K562 (cell line): Measurements from ENCODE around the gene ATMIN. TPM values are rescaled to one million over a fixed set of nuclear protein-coding genes. Genes with fewer than 3 reads are reported as not detected.
A peak's percentile ranks its signal among the peaks of the same experiment; 100 is the strongest.

Experiments
- CBX3 ChIP-seq, 2 experiments: IDR thresholded peaks; 1 replicate in 1 of 2; 2 replicates in 1 of 2; pipeline ENCODE4 v1.6.1; 2012; ENCODE audit warnings: inconsistent platforms in 2 of 2, low read length in 2 of 2, borderline replicate concordance in 1 of 2, control low read depth in 1 of 2
- CEBPG ChIP-seq, 3 experiments: fragments of 200-800 bp in 1 of 3; sonication (Bioruptor generic) in 1 of 3; sonication (generic) in 1 of 3; formaldehyde crosslinking in 1 of 3; IDR thresholded peaks in 2 of 3; conservative IDR thresholded peaks in 1 of 3; 2 replicates each; pipeline versions ENCODE4 v1.6.1 to v1.8.0; 2016 to 2022; ENCODE audit warnings: missing compliant biosample characterization in 2 of 3, missing genetic modification characterization in 2 of 3, mild to moderate bottlenecking in 1 of 3, missing genetic modification reagents in 1 of 3
- CREBBP ChIP-seq: IDR thresholded peaks from one replicate; pipeline ENCODE4 v1.6.1; 2012; ENCODE audit warnings: low read depth, mild to moderate bottlenecking, control low read depth, inconsistent platforms, low read length
- CTBP1 ChIP-seq: fragments of 450-650 bp; IDR thresholded peaks from 2 replicates; pipeline ENCODE4 v1.6.1; 2016; ENCODE audit warnings: borderline replicate concordance
- E2F6 ChIP-seq, 2 experiments: IDR thresholded peaks; 2 replicates each; pipeline ENCODE4 v1.6.1; 2011; ENCODE audit warnings: borderline replicate concordance in 1 of 2, control low read depth in 1 of 2, low read depth in 1 of 2, low read length in 1 of 2, mild to moderate bottlenecking in 1 of 2, mixed read lengths in 1 of 2, moderate library complexity in 1 of 2; ENCODE audit not compliant: insufficient read depth in 1 of 2, insufficient read length in 1 of 2, poor library complexity in 1 of 2, severe bottlenecking in 1 of 2; ENCODE audit errors: extremely low read depth in 1 of 2
- FOSL1 ChIP-seq: fragments of 200-800 bp; sonication (Bioruptor generic); conservative IDR thresholded peaks from 2 replicates; pipeline ENCODE4 v1.6.1; 2016; ENCODE audit warnings: missing genetic modification characterization, missing compliant biosample characterization
- FOXK2 ChIP-seq, 2 experiments: fragments of 450-650 bp; IDR thresholded peaks in 1 of 2; conservative IDR thresholded peaks in 1 of 2; 2 replicates each; pipeline ENCODE4 v1.6.1; 2016; ENCODE audit warnings: low read depth in 2 of 2, mild to moderate bottlenecking in 1 of 2
- HSF4 ChIP-seq: fragments of 250-450 bp; sonication (Bioruptor Pico); IDR thresholded peaks from 2 replicates; pipeline ENCODE4 v2.1.2; 2022; ENCODE audit warnings: mild to moderate bottlenecking, moderate library complexity, borderline replicate concordance
- KAT8 ChIP-seq: fragments of 450-650 bp; IDR thresholded peaks from 2 replicates; pipeline ENCODE4 v1.6.1; 2016; ENCODE audit warnings: low read depth, mild to moderate bottlenecking
- NCOA1 ChIP-seq: fragments of 450-650 bp; IDR thresholded peaks from 2 replicates; pipeline ENCODE4 v1.6.1; 2016; ENCODE audit warnings: low read depth
- PML ChIP-seq: IDR thresholded peaks from 2 replicates; pipeline ENCODE4 v1.6.1; 2012; ENCODE audit warnings: low read length, inconsistent platforms
- POLR2A ChIP-seq: fragments of 450-650 bp; conservative IDR thresholded peaks from 2 replicates; pipeline ENCODE4 v1.6.1; 2016
- ZBTB33 ChIP-seq: sonication (generic); formaldehyde crosslinking; IDR thresholded peaks from 2 replicates; pipeline ENCODE4 v1.8.1; 2023; ENCODE audit warnings: mild to moderate bottlenecking, missing genetic modification reagents
- ZNF644 ChIP-seq: fragments of 200-800 bp; sonication (Bioruptor generic); IDR thresholded peaks from 2 replicates; pipeline ENCODE4 v1.6.1; 2016; ENCODE audit warnings: low read depth, missing genetic modification characterization, missing compliant biosample characterization
- ZNF699 ChIP-seq: fragments of 250-450 bp; sonication (Bioruptor Pico); IDR thresholded peaks from 2 replicates; pipeline ENCODE4 v1.8.0; 2021; ENCODE audit warnings: mild to moderate bottlenecking, moderate library complexity; ENCODE audit not compliant: insufficient replicate concordance
- polyA plus RNA-seq, 8 experiments: library from polyadenylated mRNA; depleted of rRNA in 4 of 8; stranded (reverse) in 5 of 8; unstranded in 3 of 8; fragments of >200 nt; fragmentation: Nextera tagmentation in 2 of 8; fragmentation: Illumina TruSeq in 1 of 8; extraction: Ambion mirVana in 2 of 8; extraction: Trizol in 1 of 8; gene quantifications; 2 replicates each; pipeline versions ENCODE4 v1.2.1 to v1.2.3, GENCODE V29; 2011 to 2014; ENCODE audit warnings: inconsistent platforms in 1 of 8, missing spikeins in 1 of 8
- total RNA-seq, 7 experiments: library from RNA; depleted of rRNA in 6 of 7; stranded (reverse); fragments of >200 nt in 6 of 7; fragmentation: Illumina TruSeq in 2 of 7; extraction: Trizol in 2 of 7; gene quantifications; 2 replicates each; pipeline versions ENCODE4 v1.2.1 to v1.2.3, GENCODE V29; 2011 to 2021; ENCODE audit warnings: low replicate concordance in 1 of 7
- TF ChIP-seq, protein P1 (sequence below): fragments of 450-650 bp; IDR thresholded peaks from 2 replicates; pipeline ENCODE4 v1.6.1; 2016; ENCODE audit warnings: mild to moderate bottlenecking
- TF ChIP-seq, protein P2 (sequence below): fragments of 450-650 bp; IDR thresholded peaks from 2 replicates; pipeline ENCODE4 v1.7.1; 2018; ENCODE audit warnings: mild to moderate bottlenecking, low read depth; ENCODE audit not compliant: partially characterized antibody

Gene ATMIN
- total and polyA plus RNA-seq, 9 of the 15 experiments (the other 6 are each of a cell fraction or from before 2014, with no cell fraction given): 6.7 to 40.9 (median 23.4) TPM

- TF ChIP-seq, protein P1, sequence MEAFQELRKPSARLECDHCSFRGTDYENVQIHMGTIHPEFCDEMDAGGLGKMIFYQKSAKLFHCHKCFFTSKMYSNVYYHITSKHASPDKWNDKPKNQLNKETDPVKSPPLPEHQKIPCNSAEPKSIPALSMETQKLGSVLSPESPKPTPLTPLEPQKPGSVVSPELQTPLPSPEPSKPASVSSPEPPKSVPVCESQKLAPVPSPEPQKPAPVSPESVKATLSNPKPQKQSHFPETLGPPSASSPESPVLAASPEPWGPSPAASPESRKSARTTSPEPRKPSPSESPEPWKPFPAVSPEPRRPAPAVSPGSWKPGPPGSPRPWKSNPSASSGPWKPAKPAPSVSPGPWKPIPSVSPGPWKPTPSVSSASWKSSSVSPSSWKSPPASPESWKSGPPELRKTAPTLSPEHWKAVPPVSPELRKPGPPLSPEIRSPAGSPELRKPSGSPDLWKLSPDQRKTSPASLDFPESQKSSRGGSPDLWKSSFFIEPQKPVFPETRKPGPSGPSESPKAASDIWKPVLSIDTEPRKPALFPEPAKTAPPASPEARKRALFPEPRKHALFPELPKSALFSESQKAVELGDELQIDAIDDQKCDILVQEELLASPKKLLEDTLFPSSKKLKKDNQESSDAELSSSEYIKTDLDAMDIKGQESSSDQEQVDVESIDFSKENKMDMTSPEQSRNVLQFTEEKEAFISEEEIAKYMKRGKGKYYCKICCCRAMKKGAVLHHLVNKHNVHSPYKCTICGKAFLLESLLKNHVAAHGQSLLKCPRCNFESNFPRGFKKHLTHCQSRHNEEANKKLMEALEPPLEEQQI: no peak
- TF ChIP-seq CTBP1 (peak; percentile 87), ZNF644 (no peak), KAT8 (no peak), POLR2A (peak; percentile 97), CREBBP (no peak), ZNF699 (CRISPR knock-in tag) (no peak), E2F6 (IDR thresholded peaks at IDR 0.05; ENCODE audit: borderline replicate concordance in 1 of 2, extremely low read depth in 1 of 2, insufficient read depth in 1 of 2, insufficient read length in 1 of 2, low read depth in 1 of 2, low read length in 1 of 2, poor library complexity in 1 of 2, severe bottlenecking in 1 of 2) (peak; percentile 89 to 96), FOXK2 (conservative IDR thresholded peaks at IDR 0.05 in 1 of 2, IDR thresholded peaks at IDR 0.05 in 1 of 2; ENCODE audit: low read depth in 2 of 2) (peak; percentile 75 to 100; a peak in 3 of 4 replicates), ZBTB33 (CRISPR knock-in tag) (peak; percentile 43), NCOA1 (peak; percentile 68; the same call in 1 of the 2 replicates), CEBPG (CRISPR knock-in tag; IDR thresholded peaks at IDR 0.05) (peak; percentile 62; the same call in 1 of the 2 replicates), CEBPG (tag; conservative IDR thresholded peaks at IDR 0.05 in 1 of 2, IDR thresholded peaks at IDR 0.05 in 1 of 2) (no peak; a peak in 1 of 4 replicates), CBX3 (IDR thresholded peaks at IDR 0.05; ENCODE audit: borderline replicate concordance in 1 of 2, low read length in 2 of 2) (peak in 1 of 2 experiments; percentile 38; a peak in 2 of 3 replicates), PML (peak; percentile 84), FOSL1 (peak; percentile 45; the same call in 1 of the 2 replicates), HSF4 (CRISPR knock-in tag) (peak; percentile 64; the same call in 1 of the 2 replicates)
- TF ChIP-seq, protein P2, sequence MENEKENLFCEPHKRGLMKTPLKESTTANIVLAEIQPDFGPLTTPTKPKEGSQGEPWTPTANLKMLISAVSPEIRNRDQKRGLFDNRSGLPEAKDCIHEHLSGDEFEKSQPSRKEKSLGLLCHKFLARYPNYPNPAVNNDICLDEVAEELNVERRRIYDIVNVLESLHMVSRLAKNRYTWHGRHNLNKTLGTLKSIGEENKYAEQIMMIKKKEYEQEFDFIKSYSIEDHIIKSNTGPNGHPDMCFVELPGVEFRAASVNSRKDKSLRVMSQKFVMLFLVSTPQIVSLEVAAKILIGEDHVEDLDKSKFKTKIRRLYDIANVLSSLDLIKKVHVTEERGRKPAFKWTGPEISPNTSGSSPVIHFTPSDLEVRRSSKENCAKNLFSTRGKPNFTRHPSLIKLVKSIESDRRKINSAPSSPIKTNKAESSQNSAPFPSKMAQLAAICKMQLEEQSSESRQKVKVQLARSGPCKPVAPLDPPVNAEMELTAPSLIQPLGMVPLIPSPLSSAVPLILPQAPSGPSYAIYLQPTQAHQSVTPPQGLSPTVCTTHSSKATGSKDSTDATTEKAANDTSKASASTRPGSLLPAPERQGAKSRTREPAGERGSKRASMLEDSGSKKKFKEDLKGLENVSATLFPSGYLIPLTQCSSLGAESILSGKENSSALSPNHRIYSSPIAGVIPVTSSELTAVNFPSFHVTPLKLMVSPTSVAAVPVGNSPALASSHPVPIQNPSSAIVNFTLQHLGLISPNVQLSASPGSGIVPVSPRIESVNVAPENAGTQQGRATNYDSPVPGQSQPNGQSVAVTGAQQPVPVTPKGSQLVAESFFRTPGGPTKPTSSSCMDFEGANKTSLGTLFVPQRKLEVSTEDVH: peak; percentile 84
These were observed 28.6 kb upstream of the ATMIN start, which contains the start of the genes CENPN and CMC2 (continued) for GRCh38 chr16:81006813-81007695.
